H9 (cell line): Measurements from ENCODE around the gene PLEKHA4. TPM values are rescaled to one million over a fixed set of nuclear protein-coding genes. Genes with fewer than 3 reads are reported as not detected.

Experiments
- DNase-seq: peaks from one replicate; pipeline ENCODE4 v3.0.0-alpha.2; 2017
- H2AFZ ChIP-seq: one replicate; pipeline ENCODE4 v1.6.1; 2013; ENCODE audit warnings: mild to moderate bottlenecking, low read length, control low read depth, moderate library complexity
- H2AK5ac ChIP-seq: 2 replicates; pipeline ENCODE4 v1.6.1; 2013; ENCODE audit warnings: low read length, control low read depth, mixed read lengths; ENCODE audit not compliant: insufficient read length
- H2BK120ac ChIP-seq: one replicate; pipeline ENCODE4 v1.6.1; 2013; ENCODE audit warnings: low read depth, mild to moderate bottlenecking, low read length, control low read depth, inconsistent platforms; ENCODE audit not compliant: poor library complexity, severe bottlenecking
- H2BK12ac ChIP-seq: 2 replicates; pipeline ENCODE4 v1.6.1; 2013; ENCODE audit warnings: low read length, control low read depth, mixed read lengths, low read depth; ENCODE audit not compliant: insufficient read length
- H2BK15ac ChIP-seq: 2 replicates; pipeline ENCODE4 v1.6.1; 2013; ENCODE audit warnings: low read depth, low read length, control low read depth
- H2BK20ac ChIP-seq: one replicate; pipeline ENCODE4 v1.6.1; 2013; ENCODE audit warnings: low read depth, mild to moderate bottlenecking, low read length, control low read depth, inconsistent platforms; ENCODE audit not compliant: poor library complexity, severe bottlenecking
- H2BK5ac ChIP-seq: 2 replicates; pipeline ENCODE4 v1.6.1; 2013; ENCODE audit warnings: low read length, control low read depth, mixed read lengths; ENCODE audit not compliant: insufficient read length
- H3K14ac ChIP-seq: 2 replicates; pipeline ENCODE4 v1.6.1; 2013; ENCODE audit warnings: low read length, control low read depth; ENCODE audit not compliant: insufficient read depth
- H3K18ac ChIP-seq: 2 replicates; pipeline ENCODE4 v1.6.1; 2013; ENCODE audit warnings: low read depth, mild to moderate bottlenecking, mixed read lengths, low read length, control low read depth; ENCODE audit not compliant: insufficient read length
- H3K23ac ChIP-seq: 2 replicates; pipeline ENCODE4 v1.6.1; 2013; ENCODE audit warnings: low read length, control low read depth, mixed read lengths, low read depth; ENCODE audit not compliant: insufficient read length
- H3K23me2 ChIP-seq: 2 replicates; pipeline ENCODE4 v1.6.1; 2013; ENCODE audit warnings: low read depth, mild to moderate bottlenecking, mixed read lengths, low read length, control low read depth; ENCODE audit not compliant: insufficient read length, poor library complexity, severe bottlenecking
- H3K27ac ChIP-seq: 2 replicates; pipeline ENCODE4 v1.5.1; 2013; ENCODE audit warnings: low read length, control low read depth, mixed read lengths, low read depth; ENCODE audit not compliant: insufficient read length
- H3K27me3 ChIP-seq: 2 replicates; pipeline ENCODE4 v1.6.1; 2013; ENCODE audit warnings: low read length, control low read depth, inconsistent platforms; ENCODE audit not compliant: insufficient read depth
- H3K4ac ChIP-seq: 2 replicates; pipeline ENCODE4 v1.6.1; 2013; ENCODE audit warnings: low read depth, mild to moderate bottlenecking, control low read depth, inconsistent platforms, low read length, moderate library complexity
- H3K4me1 ChIP-seq: 2 replicates; pipeline ENCODE4 v1.6.1; 2013; ENCODE audit warnings: low read length, control low read depth, inconsistent platforms; ENCODE audit not compliant: insufficient read depth
- H3K4me2 ChIP-seq: 2 replicates; pipeline ENCODE4 v1.6.1; 2013; ENCODE audit warnings: low read length, control low read depth, mixed read lengths; ENCODE audit not compliant: insufficient read length, insufficient read depth
- H3K56ac ChIP-seq: 2 replicates; pipeline ENCODE4 v1.6.1; 2013; ENCODE audit warnings: low read depth, mild to moderate bottlenecking, mixed read lengths, low read length, control low read depth; ENCODE audit not compliant: insufficient read length
- H3K79me1 ChIP-seq: 2 replicates; pipeline ENCODE4 v1.6.1; 2013; ENCODE audit warnings: low read depth, mild to moderate bottlenecking, moderate library complexity, low read length, control low read depth, inconsistent platforms; ENCODE audit not compliant: insufficient read depth, poor library complexity, severe bottlenecking
- H3K79me2 ChIP-seq: 2 replicates; pipeline ENCODE4 v1.6.1; 2013; ENCODE audit warnings: low read length, control low read depth, inconsistent platforms; ENCODE audit not compliant: insufficient read depth
- H3K9ac ChIP-seq: 2 replicates; pipeline ENCODE4 v1.6.1; 2013; ENCODE audit warnings: low read length, control low read depth, mixed read lengths; ENCODE audit not compliant: insufficient read length; ENCODE audit errors: extremely low read depth
- H3K9me3 ChIP-seq: one replicate; pipeline ENCODE4 v1.6.1; 2013; ENCODE audit warnings: low read depth, low read length, inconsistent platforms; ENCODE audit not compliant: control insufficient read depth
- H3T11ph ChIP-seq: one replicate; pipeline ENCODE4 v1.6.1; 2013; ENCODE audit warnings: mild to moderate bottlenecking, low read length, control low read depth, inconsistent platforms
- H4K20me1 ChIP-seq: one replicate; pipeline ENCODE4 v1.6.1; 2013; ENCODE audit not compliant: control insufficient read depth, insufficient read length, insufficient read depth
- H4K5ac ChIP-seq: 2 replicates; pipeline ENCODE4 v1.6.1; 2013; ENCODE audit warnings: low read depth, mild to moderate bottlenecking, mixed read lengths, low read length, control low read depth; ENCODE audit not compliant: insufficient read length
- H4K8ac ChIP-seq: replicated peaks from 2 replicates; pipeline ENCODE4 v1.6.1; 2013; ENCODE audit warnings: low read length, control low read depth, mixed read lengths, low read depth; ENCODE audit not compliant: insufficient read length
- H4K91ac ChIP-seq: 2 replicates; pipeline ENCODE4 v1.6.1; 2013; ENCODE audit warnings: low read depth, mild to moderate bottlenecking, moderate library complexity, mixed read lengths, low read length, control low read depth; ENCODE audit not compliant: insufficient read length
- H3K27ac Mint-ChIP-seq, 3 experiments: 2 replicates in 2 of 3; 3 replicates in 1 of 3; pipeline ENCODE4 v1.8.0; 2020 to 2021; ENCODE audit warnings: mixed read lengths in 3 of 3, mild to moderate bottlenecking in 1 of 3, moderate library complexity in 1 of 3
- H3K27me3 Mint-ChIP-seq: 2 replicates; pipeline ENCODE4 v1.8.0; 2021; ENCODE audit warnings: low read depth, mild to moderate bottlenecking, moderate library complexity, mixed read lengths
- H3K36me3 Mint-ChIP-seq, 3 experiments: 2 replicates in 2 of 3; 3 replicates in 1 of 3; pipeline ENCODE4 v1.8.0; 2020 to 2021; ENCODE audit warnings: low read depth in 3 of 3, mixed read lengths in 3 of 3; ENCODE audit not compliant: insufficient read depth in 1 of 3
- H3K4me1 Mint-ChIP-seq, 2 experiments: 2 replicates each; pipeline ENCODE4 v1.8.0; 2020; ENCODE audit warnings: mixed read lengths in 2 of 2
- H3K4me3 Mint-ChIP-seq, 2 experiments: 2 replicates in 1 of 2; 3 replicates in 1 of 2; pipeline ENCODE4 v1.8.0; 2020 to 2021; ENCODE audit warnings: mild to moderate bottlenecking in 2 of 2, mixed read lengths in 2 of 2, moderate library complexity in 1 of 2
- H3K9me3 Mint-ChIP-seq, 2 experiments: 2 replicates in 1 of 2; 3 replicates in 1 of 2; pipeline ENCODE4 v1.8.0; 2020; ENCODE audit warnings: mild to moderate bottlenecking in 2 of 2, mixed read lengths in 2 of 2, moderate library complexity in 1 of 2
- WGBS: extraction: QIAGEN DNeasy Blood & Tissue Kit; methylation state at CpG from one replicate; pipeline ENCODE4 v1.1.7; 2013; ENCODE audit warnings: missing lambda C conversion rate, low lambda C conversion rate, mixed read lengths; ENCODE audit not compliant: insufficient read length; ENCODE audit errors: extremely low coverage; 5-methylcytosine and 5-hydroxymethylcytosine counted together
- total RNA-seq: library from RNA; stranded (reverse); gene quantifications from 2 replicates; pipeline ENCODE4 v1.2.1, GENCODE V29; 2021
- TF ChIP-seq, protein P1 (sequence below): fragments of 200-600 bp; sonication (generic); conservative IDR thresholded peaks from 3 replicates; pipeline ENCODE4 v1.8.0; 2021; ENCODE audit warnings: antibody characterized with exemption, mild to moderate bottlenecking

Gene PLEKHA4
- total RNA-seq, 1 experiment from 2014 or later = 15.3 TPM

- no peak overlapping the region for H4K8ac ChIP-seq
- H3K9ac ChIP-seq = peak overlapping the region; percentile 31
- H2BK5ac ChIP-seq = no peak overlapping the region
- Mint-ChIP-seq H3K9me3 (peaks cover 0 to 2% of the 10 kb centered on the region in 2 experiments; a peak in 1 of 5 replicates), H3K27ac (peak overlapping the region; percentile 91 to 96 (median 94); a peak in 6 of 7 replicates), H3K36me3 (peaks cover 11 to 24% (median 15%) of the 10 kb centered on the region in 3 experiments), H3K27me3 (no peaks in the 10 kb centered on the region), H3K4me1 (peaks cover 15% of the 10 kb centered on the region in 2 experiments), H3K4me3 (peak overlapping the region; percentile 78 to 88)
- H3K4ac ChIP-seq = no peak overlapping the region
- H3K79me2 ChIP-seq = no peaks in the 10 kb centered on the region
- H3K23ac ChIP-seq = no peak overlapping the region
- no peaks in the 10 kb centered on the region for H3K79me1 ChIP-seq
- no peak overlapping the region for H2BK120ac ChIP-seq
- no peak overlapping the region for H2BK20ac ChIP-seq
- H2AK5ac ChIP-seq = no peak overlapping the region
- peaks cover 8% of the 10 kb centered on the region for H3K23me2 ChIP-seq
- no peak overlapping the region for H2AFZ ChIP-seq
- peak overlapping the region; percentile 41 for H3K27ac ChIP-seq
- no peak overlapping the region for H4K91ac ChIP-seq
- peak; percentile 95 for DNase-seq
- H2BK15ac ChIP-seq = no peak overlapping the region
- H2BK12ac ChIP-seq = no peak overlapping the region
- TF ChIP-seq, protein P1, sequence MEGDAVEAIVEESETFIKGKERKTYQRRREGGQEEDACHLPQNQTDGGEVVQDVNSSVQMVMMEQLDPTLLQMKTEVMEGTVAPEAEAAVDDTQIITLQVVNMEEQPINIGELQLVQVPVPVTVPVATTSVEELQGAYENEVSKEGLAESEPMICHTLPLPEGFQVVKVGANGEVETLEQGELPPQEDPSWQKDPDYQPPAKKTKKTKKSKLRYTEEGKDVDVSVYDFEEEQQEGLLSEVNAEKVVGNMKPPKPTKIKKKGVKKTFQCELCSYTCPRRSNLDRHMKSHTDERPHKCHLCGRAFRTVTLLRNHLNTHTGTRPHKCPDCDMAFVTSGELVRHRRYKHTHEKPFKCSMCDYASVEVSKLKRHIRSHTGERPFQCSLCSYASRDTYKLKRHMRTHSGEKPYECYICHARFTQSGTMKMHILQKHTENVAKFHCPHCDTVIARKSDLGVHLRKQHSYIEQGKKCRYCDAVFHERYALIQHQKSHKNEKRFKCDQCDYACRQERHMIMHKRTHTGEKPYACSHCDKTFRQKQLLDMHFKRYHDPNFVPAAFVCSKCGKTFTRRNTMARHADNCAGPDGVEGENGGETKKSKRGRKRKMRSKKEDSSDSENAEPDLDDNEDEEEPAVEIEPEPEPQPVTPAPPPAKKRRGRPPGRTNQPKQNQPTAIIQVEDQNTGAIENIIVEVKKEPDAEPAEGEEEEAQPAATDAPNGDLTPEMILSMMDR = peak; percentile 96
- H4K20me1 ChIP-seq = no peaks in the 10 kb centered on the region
- H3K9me3 ChIP-seq = no peaks in the 10 kb centered on the region
- no peak overlapping the region for H3K14ac ChIP-seq
- no peaks in the 10 kb centered on the region for H3K27me3 ChIP-seq
- WGBS = no CpG with 5 or more reads among the region's 12 CpGs
- H3K4me1 ChIP-seq = peaks cover 2% of the 10 kb centered on the region; the same call in 1 of the 2 replicates
- H4K5ac ChIP-seq = no peak overlapping the region
- no peak overlapping the region for H3K56ac ChIP-seq
- no peak overlapping the region for H3T11ph ChIP-seq
- peak overlapping the region; percentile 75 for H3K4me2 ChIP-seq
- H3K18ac ChIP-seq = no peak overlapping the region
Measured at GRCh38 chr19:48835734-48836088, 32.7 kb downstream of the PLEKHA4 start.
